Mesothelial cell of epicardium (in vitro differentiated cells): Measurements from ENCODE around the gene CTXN1. TPM values are rescaled to one million over a fixed set of nuclear protein-coding genes. Genes with fewer than 3 reads are reported as not detected.

Experiments used
- DNase-seq, 2 experiments: peaks; one replicate each; pipeline ENCODE4 v3.0.0; 2021; ENCODE audit warnings: low spot score in 2 of 2; ENCODE audit not compliant: unreplicated experiment in 2 of 2
- H3K27ac Mint-ChIP-seq: 2 replicates; pipeline ENCODE4 v1.8.0; 2021; ENCODE audit warnings: mixed read lengths
- H3K27me3 Mint-ChIP-seq: 2 replicates; pipeline ENCODE4 v1.8.0; 2021; ENCODE audit warnings: low read depth, mixed read lengths
- H3K36me3 Mint-ChIP-seq: 2 replicates; pipeline ENCODE4 v1.8.0; 2021; ENCODE audit warnings: mixed read lengths
- H3K4me1 Mint-ChIP-seq: 2 replicates; pipeline ENCODE4 v1.8.0; 2021; ENCODE audit warnings: mixed read lengths
- H3K4me3 Mint-ChIP-seq: 2 replicates; pipeline ENCODE4 v1.8.0; 2021; ENCODE audit warnings: mild to moderate bottlenecking, moderate library complexity, mixed read lengths
- H3K9me3 Mint-ChIP-seq: 2 replicates; pipeline ENCODE4 v1.8.0; 2021; ENCODE audit warnings: mixed read lengths
- CTCF ChIP-seq: fragments of 200-600 bp; sonication (generic); IDR thresholded peaks from one replicate; pipeline ENCODE4 v1.5.0; 2021; ENCODE audit warnings: antibody characterized with exemption; ENCODE audit not compliant: unreplicated experiment
- total RNA-seq: library from RNA; stranded (reverse); gene quantifications from 3 replicates; pipeline ENCODE4 v1.2.1, GENCODE V29; 2021

CTXN1 gene
- total RNA-seq, 1 donor from 2014 or later: 53.6 TPM

DNA sequence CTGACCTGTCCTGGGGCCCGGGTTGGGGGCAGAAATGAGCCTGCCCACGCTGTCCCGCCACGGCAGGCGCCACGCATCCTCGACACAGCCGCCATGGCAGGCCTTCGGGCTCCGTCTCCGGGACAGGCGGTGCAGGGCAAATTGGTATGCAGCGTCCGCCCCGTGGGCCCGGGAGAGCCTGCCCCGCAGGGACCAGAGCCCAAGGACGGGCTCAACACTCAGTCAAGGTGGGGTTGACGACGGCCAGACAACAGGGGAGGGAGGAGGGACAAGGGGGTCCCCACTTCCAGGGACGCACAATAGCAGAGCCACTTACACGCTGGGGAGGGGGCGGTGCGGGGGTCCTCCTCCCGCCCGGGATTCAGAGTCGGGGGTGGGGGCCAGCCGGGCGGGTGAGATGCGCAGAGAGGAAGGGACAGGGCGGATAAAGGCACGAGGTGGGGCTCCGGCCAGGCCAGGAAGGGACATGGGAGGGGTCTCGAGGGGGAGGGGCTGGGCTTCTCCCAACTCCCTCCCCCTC lies 1.2 kb downstream of the CTXN1 start:
- Mint-ChIP-seq H3K27me3 (peaks cover 4% of the 10 kb centered on the region), H3K4me1 (peaks cover 45% of the 10 kb centered on the region), H3K9me3 (no peaks in the 10 kb centered on the region), H3K36me3 (no peaks in the 10 kb centered on the region), H3K27ac (no peak overlapping the region), H3K4me3 (peak overlapping the region; percentile 48)
- TF ChIP-seq CTCF: no peak
- DNase-seq: peak in 1 of 2 experiments; percentile 19

DNA sequence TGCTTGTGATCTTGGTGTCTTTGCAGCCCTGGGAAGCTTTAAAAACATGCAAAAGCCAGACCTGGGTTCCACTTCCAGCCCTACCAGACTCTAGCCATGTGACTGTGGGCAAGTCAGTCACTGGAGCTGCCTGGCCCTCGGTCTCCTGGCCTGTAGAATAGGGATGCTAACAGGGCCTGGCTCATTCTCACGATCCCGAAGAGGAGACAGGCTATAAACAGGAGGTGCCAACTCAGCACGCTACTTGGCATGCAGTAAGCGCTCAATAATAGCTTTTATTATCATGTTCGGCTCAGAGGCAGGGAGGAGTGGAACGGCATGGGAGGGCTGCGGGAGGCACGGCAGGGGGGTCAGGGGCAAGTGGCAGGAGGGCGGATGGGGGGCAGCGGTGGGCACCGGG lies 1.7 kb downstream of the CTXN1 start:
- H3K27ac Mint-ChIP-seq: peak overlapping the region; percentile 56
- peaks cover 43% of the 10 kb centered on the region for H3K4me1 Mint-ChIP-seq
- H3K9me3 Mint-ChIP-seq: no peaks in the 10 kb centered on the region
- peaks cover 6% of the 10 kb centered on the region for H3K27me3 Mint-ChIP-seq
- DNase-seq: no peak
- no peaks in the 10 kb centered on the region for H3K36me3 Mint-ChIP-seq
- no peak for TF ChIP-seq CTCF
- peak overlapping the region; percentile 56 for H3K4me3 Mint-ChIP-seq

- no peak for TF ChIP-seq CTCF
- Mint-ChIP-seq H3K27ac (no peak overlapping the region), H3K36me3 (no peaks in the 10 kb centered on the region), H3K4me1 (peaks cover 36% of the 10 kb centered on the region), H3K9me3 (no peaks in the 10 kb centered on the region), H3K4me3 (peak overlapping the region; percentile 20), H3K27me3 (peaks cover 7% of the 10 kb centered on the region)
- DNase-seq: peak in 1 of 2 experiments; percentile 24
Measured at GRCh38 chr19:7923295-7924191, 2.4 kb downstream of the CTXN1 start.

GRCh38 chr19:7922836-7923195 lies 3.1 kb downstream of the CTXN1 start:
- Mint-ChIP-seq H3K4me1 (peaks cover 32% of the 10 kb centered on the region), H3K27me3 (peaks cover 14% of the 10 kb centered on the region), H3K27ac (no peak overlapping the region), H3K36me3 (no peaks in the 10 kb centered on the region), H3K9me3 (no peaks in the 10 kb centered on the region), H3K4me3 (no peak overlapping the region)
- peak in 1 of 2 experiments; percentile 16 for DNase-seq
- TF ChIP-seq CTCF: no peak

GRCh38 chr19:7921967-7922835 lies 3.7 kb downstream of the CTXN1 start:
- Mint-ChIP-seq H3K4me3 (peak overlapping the region; percentile 6), H3K9me3 (no peaks in the 10 kb centered on the region), H3K27me3 (peaks cover 19% of the 10 kb centered on the region), H3K36me3 (no peaks in the 10 kb centered on the region), H3K4me1 (peaks cover 29% of the 10 kb centered on the region), H3K27ac (peak overlapping the region; percentile 16)
- TF ChIP-seq CTCF: no peak
- peak in 1 of 2 experiments; percentile 18 for DNase-seq
